Measurements from ENCODE around the gene NPLOC4. TPM values are rescaled to one million over a fixed set of nuclear protein-coding genes. Genes with fewer than 3 reads are reported as not detected.

Gene NPLOC4
- total and polyA plus RNA-seq, 2 of the 13 experiments (the other 11 are each of a cell fraction or from before 2014, with no cell fraction given): 57.0 to 97.0 TPM

DNA sequence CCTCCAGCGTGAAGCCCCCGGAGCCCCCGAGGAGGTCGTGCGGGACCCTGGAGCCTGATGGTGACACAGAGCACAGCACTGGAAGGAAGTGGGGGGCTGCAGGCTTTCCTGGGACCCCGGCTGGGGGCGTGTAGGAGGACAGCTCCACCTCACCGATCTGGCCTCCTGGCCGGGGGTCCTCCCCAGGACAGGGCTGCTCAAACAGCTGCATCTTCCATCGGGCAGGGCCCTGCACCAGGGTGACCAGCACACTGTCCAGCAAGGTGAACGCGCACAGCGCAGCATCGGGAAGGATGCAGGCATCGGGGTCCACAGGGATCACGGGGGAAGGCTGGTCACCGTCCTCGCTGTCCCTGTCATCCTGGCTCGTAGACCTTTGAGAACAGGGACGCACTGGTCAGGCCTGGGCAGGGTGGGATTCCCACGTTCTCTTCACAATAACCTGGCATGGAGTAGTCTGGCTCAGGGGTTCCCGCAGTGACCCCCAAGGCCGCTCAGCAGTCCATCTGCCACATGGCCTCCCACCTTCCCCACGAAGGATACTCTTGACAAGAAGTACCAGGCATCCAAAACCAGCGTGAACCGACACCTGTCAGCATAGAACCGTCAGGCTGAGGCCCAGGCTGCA, 86.0 kb downstream of the NPLOC4 start (continued):
- TF ChIP-seq MLLT10 (CRISPR knock-in tag; IDR thresholded peaks at IDR 0.05): no peak
- TF ChIP-seq ZNF160 (CRISPR knock-in tag; IDR thresholded peaks at IDR 0.05): no peak
- no peak for TF ChIP-seq RCOR2 (CRISPR knock-in tag; IDR thresholded peaks at IDR 0.05)
- TF ChIP-seq, protein P1, sequence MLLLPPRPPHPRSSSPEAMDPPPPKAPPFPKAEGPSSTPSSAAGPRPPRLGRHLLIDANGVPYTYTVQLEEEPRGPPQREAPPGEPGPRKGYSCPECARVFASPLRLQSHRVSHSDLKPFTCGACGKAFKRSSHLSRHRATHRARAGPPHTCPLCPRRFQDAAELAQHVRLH (CRISPR knock-in tag; IDR thresholded peaks at IDR 0.05; ENCODE audit: borderline replicate concordance, low read depth): no peak
- TF ChIP-seq, protein P2, sequence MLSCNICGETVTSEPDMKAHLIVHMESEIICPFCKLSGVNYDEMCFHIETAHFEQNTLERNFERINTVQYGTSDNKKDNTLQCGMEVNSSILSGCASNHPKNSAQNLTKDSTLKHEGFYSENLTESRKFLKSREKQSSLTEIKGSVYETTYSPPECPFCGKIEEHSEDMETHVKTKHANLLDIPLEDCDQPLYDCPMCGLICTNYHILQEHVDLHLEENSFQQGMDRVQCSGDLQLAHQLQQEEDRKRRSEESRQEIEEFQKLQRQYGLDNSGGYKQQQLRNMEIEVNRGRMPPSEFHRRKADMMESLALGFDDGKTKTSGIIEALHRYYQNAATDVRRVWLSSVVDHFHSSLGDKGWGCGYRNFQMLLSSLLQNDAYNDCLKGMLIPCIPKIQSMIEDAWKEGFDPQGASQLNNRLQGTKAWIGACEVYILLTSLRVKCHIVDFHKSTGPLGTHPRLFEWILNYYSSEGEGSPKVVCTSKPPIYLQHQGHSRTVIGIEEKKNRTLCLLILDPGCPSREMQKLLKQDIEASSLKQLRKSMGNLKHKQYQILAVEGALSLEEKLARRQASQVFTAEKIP (CRISPR knock-in tag; IDR thresholded peaks at IDR 0.05; ENCODE audit: borderline replicate concordance): no peak
- peak; percentile 10 for TF ChIP-seq CBX1 (IDR thresholded peaks at IDR 0.05; ENCODE audit: low read depth)
- no peak for TF ChIP-seq ZC3H4 (CRISPR knock-in tag; IDR thresholded peaks at IDR 0.05; ENCODE audit: borderline replicate concordance)
- TF ChIP-seq NAIF1 (CRISPR knock-in tag; IDR thresholded peaks at IDR 0.05; ENCODE audit: borderline replicate concordance): no peak
- TF ChIP-seq, protein P3, sequence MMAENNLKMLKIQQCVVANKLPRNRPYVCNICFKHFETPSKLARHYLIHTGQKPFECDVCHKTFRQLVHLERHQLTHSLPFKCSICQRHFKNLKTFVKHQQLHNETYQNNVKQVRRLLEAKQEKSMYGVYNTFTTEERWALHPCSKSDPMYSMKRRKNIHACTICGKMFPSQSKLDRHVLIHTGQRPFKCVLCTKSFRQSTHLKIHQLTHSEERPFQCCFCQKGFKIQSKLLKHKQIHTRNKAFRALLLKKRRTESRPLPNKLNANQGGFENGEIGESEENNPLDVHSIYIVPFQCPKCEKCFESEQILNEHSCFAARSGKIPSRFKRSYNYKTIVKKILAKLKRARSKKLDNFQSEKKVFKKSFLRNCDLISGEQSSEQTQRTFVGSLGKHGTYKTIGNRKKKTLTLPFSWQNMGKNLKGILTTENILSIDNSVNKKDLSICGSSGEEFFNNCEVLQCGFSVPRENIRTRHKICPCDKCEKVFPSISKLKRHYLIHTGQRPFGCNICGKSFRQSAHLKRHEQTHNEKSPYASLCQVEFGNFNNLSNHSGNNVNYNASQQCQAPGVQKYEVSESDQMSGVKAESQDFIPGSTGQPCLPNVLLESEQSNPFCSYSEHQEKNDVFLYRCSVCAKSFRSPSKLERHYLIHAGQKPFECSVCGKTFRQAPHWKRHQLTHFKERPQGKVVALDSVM (CRISPR knock-in tag; IDR thresholded peaks at IDR 0.05): no peak
- TF ChIP-seq, protein P4, sequence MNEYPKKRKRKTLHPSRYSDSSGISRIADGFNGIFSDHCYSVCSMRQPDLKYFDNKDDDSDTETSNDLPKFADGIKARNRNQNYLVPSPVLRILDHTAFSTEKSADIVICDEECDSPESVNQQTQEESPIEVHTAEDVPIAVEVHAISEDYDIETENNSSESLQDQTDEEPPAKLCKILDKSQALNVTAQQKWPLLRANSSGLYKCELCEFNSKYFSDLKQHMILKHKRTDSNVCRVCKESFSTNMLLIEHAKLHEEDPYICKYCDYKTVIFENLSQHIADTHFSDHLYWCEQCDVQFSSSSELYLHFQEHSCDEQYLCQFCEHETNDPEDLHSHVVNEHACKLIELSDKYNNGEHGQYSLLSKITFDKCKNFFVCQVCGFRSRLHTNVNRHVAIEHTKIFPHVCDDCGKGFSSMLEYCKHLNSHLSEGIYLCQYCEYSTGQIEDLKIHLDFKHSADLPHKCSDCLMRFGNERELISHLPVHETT (CRISPR knock-in tag; conservative IDR thresholded peaks at IDR 0.05): no peak
- TF ChIP-seq, protein P5, sequence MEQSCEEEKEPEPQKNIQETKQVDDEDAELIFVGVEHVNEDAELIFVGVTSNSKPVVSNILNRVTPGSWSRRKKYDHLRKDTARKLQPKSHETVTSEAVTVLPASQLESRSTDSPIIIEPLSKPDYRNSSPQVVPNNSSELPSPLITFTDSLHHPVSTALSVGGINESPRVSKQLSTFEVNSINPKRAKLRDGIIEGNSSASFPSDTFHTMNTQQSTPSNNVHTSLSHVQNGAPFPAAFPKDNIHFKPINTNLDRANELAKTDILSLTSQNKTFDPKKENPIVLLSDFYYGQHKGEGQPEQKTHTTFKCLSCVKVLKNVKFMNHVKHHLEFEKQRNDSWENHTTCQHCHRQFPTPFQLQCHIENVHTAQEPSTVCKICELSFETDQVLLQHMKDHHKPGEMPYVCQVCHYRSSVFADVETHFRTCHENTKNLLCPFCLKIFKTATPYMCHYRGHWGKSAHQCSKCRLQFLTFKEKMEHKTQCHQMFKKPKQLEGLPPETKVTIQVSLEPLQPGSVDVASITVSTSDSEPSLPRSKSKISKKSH (CRISPR knock-in tag; IDR thresholded peaks at IDR 0.05; ENCODE audit: borderline replicate concordance): no peak
- 0 out of 2 replicates have a peak, but pooled peaks have one; percentile 3 for TF ChIP-seq RAD21 (CRISPR knock-in tag; IDR thresholded peaks at IDR 0.05)
- 0 out of 2 replicates have a peak, but pooled peaks have one; percentile 9 for TF ChIP-seq ZNF317 (CRISPR knock-in tag; IDR thresholded peaks at IDR 0.05)
- no peak for TF ChIP-seq SMYD3 (CRISPR knock-in tag; IDR thresholded peaks at IDR 0.05)
- no peak for TF ChIP-seq TBL1XR1 (IDR thresholded peaks at IDR 0.05; ENCODE audit: borderline replicate concordance, low read length, partially characterized antibody)
- TF ChIP-seq GTF3A (CRISPR knock-in tag; conservative IDR thresholded peaks at IDR 0.05): peak; percentile 68; the same call in 1 of the 2 replicates
- no peak for TF ChIP-seq ZNF607 (CRISPR knock-in tag; IDR thresholded peaks at IDR 0.05; ENCODE audit: borderline replicate concordance)
- TF ChIP-seq KDM5B (CRISPR knock-in tag; IDR thresholded peaks at IDR 0.05; ENCODE audit: borderline replicate concordance): no peak; the same call in 1 of the 2 replicates

Data from HepG2 (cell line).